BE2C (cell line): ENCODE results near the gene FABP3.
A peak's percentile ranks its signal among the peaks of the same experiment; 100 is the strongest.

Experiments
- DNase-seq: peaks from one replicate; pipeline ENCODE4 v3.0.0-alpha.2; 2020
- H3K27me3 ChIP-seq: fragments of 250-450 bp; sonication (Bioruptor Pico); 2 replicates; pipeline ENCODE4 v1.5.1; 2020; ENCODE audit warnings: mild to moderate bottlenecking
- H3K36me3 ChIP-seq: fragments of 250-450 bp; sonication (Bioruptor Pico); 2 replicates; pipeline ENCODE4 v1.5.1; 2020; ENCODE audit warnings: mild to moderate bottlenecking
- H3K4me1 ChIP-seq: fragments of 250-450 bp; sonication (Bioruptor Pico); 2 replicates; pipeline ENCODE4 v1.5.1; 2020
- H3K4me3 ChIP-seq: 2 replicates; pipeline ENCODE4 v1.5.1; 2011; ENCODE audit warnings: low read depth, low read length
- H3K9me3 ChIP-seq: fragments of 250-450 bp; sonication (Bioruptor Pico); 2 replicates; pipeline ENCODE4 v1.5.1; 2020
- CTCF ChIP-seq: IDR thresholded peaks from 2 replicates; pipeline ENCODE4 v1.5.1; 2012; ENCODE audit warnings: mild to moderate bottlenecking, low read depth, low read length

The FABP3 gene

GRCh38 chr1:31397360-31398095 lies 24.7 kb upstream of the FABP3 start:
- DNase-seq = no peak
- Histone ChIP-seq H3K4me1 (no peaks in the 10 kb centered on the region), H3K27me3 (no peaks in the 10 kb centered on the region), H3K4me3 (no peak overlapping the region), H3K9me3 (no peaks in the 10 kb centered on the region), H3K36me3 (no peaks in the 10 kb centered on the region)
- TF ChIP-seq CTCF = no peak

DNA sequence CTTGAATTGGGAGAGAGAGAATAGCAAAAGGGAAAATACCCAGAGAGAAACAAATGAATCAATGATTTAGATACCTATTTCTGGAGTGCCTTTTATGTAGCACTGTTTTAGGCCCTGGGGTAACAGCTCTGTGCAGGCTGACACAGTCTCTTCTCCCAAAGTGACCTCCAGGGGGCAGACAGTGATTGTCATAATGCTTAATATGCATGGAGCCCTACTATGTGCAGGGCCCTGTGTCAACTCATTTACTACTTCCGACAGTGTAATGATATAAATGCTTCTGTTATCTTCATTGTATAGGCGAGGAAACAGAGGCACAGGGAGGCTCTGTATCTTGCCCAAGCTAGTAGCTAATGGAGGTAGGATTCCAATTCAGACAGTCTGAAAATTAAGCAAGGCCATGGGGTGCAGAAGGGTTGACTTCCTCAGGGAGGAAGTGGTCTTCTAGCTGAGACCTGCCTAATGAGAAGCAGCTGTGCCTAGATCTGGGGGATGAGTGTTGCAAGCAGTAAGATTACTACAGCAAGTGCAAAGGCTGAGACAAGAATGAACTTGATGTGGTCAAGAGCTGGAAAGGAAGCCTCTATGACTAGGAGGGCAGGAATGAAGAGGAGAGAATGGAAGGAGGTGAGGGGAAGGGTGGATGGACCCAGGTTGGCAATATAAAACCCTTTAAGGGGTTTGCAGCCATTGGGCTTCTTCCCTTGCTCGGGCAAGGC lies 23.9 kb upstream of the FABP3 start:
- Histone ChIP-seq H3K9me3 (no peaks in the 10 kb centered on the region), H3K4me1 (no peaks in the 10 kb centered on the region), H3K36me3 (no peaks in the 10 kb centered on the region), H3K4me3 (no peak overlapping the region), H3K27me3 (no peaks in the 10 kb centered on the region)
- TF ChIP-seq CTCF = no peak; the same call in 1 of the 2 replicates
- DNase-seq = no peak

DNA sequence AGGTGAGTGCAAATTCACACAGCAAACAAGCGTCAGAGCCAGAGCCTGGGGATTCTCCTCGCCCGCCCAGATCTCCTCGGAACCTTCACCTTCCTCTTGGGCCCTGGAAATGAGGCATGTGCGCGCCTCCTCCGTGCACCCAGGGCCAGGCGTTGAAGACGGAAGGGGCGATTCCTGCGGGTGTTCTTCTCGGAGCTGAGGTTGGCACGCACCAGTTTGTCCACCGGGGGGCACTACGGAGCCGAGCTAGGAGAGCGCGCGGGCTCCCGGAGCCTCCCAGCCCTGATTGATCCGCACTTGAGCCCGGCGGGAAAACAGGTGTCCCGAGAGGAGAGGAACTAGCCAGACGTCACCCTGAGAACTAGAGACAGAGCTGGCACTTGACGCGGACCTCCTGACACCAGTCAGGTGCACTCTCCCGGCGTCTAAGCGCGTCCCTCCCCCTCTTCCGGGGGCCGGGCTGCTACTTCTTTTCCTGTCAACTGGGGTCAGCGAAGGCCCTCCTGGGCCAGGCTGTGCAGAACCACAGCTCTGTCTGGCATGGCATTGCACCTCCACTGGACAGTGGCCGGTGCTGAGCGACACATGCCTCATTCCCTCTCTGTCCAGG lies 21.8 kb upstream of the FABP3 start:
- H3K36me3 ChIP-seq = no peaks in the 10 kb centered on the region
- H3K4me3 ChIP-seq = peak overlapping the region; percentile 44
- no peaks in the 10 kb centered on the region for H3K4me1 ChIP-seq

GRCh38 chr1:31393463-31393862 lies 20.6 kb upstream of the FABP3 start:
- Histone ChIP-seq H3K4me1 (no peaks in the 10 kb centered on the region), H3K9me3 (no peaks in the 10 kb centered on the region), H3K4me3 (no peak overlapping the region), H3K36me3 (no peaks in the 10 kb centered on the region), H3K27me3 (no peaks in the 10 kb centered on the region)
- TF ChIP-seq CTCF = no peak
- no peak for DNase-seq

More for the DNA sequence above, 21.8 kb upstream of the FABP3 start:
- TF ChIP-seq CTCF = peak; percentile 66
- peak; percentile 82 for DNase-seq
- Histone ChIP-seq H3K9me3 (no peaks in the 10 kb centered on the region), H3K27me3 (no peaks in the 10 kb centered on the region)

- no peaks in the 10 kb centered on the region for H3K36me3 ChIP-seq
- H3K27me3 ChIP-seq = no peaks in the 10 kb centered on the region
- no peaks in the 10 kb centered on the region for H3K9me3 ChIP-seq
- no peak for TF ChIP-seq CTCF
- H3K4me1 ChIP-seq = no peaks in the 10 kb centered on the region
- DNase-seq = no peak
- H3K4me3 ChIP-seq = no peak overlapping the region
Observed at GRCh38 chr1:31390071-31390470, 17.2 kb upstream of the FABP3 start.
